ENCODE results near the gene OTULINL.

The OTULINL gene

DNA sequence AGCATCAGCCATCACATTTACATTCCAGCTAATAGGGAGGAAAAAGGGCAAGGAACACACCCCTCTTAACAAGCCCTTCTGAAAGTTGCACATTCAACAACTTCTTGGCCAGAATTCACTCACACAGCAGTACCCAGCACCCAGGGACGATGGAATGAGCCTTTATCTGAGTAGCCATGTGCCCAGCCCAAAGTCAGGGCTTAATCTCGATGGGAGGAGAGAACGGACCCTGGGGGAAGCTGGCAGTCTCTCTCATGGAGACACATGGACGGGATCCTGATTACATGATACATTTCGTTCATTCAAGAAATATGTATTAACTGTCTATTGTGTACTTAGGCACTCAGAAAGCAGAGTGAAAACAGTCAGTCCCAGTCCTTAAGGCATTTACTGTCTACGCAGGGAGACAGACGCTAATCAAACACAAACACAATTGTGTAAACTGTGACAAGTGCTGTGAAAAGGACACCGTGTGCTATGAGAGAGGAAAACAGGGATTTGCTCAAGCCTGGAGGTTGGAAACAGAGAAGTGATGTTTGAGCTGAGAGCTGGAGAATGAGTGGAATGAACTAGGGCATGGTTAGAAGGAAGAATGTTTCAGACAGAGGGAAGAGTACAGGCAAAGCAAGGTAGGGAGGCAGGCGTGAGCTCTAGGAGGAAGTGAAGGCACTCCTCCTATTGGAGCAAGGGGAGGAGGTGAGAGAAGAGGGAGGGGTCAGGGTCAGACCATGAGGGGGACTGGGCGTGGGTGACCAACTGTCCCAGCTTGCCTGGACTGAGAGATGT is 7.4 kb downstream of the OTULINL start:
- no peak for ATAC-seq

DNA sequence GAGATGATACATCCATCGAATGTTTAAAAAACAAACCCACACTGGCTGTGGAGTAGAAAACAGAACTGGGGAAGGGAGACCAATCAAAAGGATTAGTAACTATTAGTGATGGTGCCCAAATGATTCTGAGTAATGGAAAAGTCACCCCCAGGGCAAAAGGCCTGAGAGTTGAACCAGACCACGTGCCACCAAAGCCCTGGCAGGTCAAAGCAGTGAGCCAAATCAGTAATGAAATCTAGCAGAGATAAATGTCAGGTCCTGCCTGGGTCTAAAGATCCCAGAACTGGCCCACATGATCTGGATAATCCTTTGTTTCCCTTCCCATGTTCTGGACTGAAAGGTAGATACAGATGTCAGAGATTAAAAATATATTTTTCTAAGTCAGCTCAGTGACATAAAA is 9.4 kb downstream of the OTULINL start:
- no peak for ATAC-seq
- TF ChIP-seq GLIS3 (CRISPR knock-in tag; IDR thresholded peaks at IDR 0.05) (no peak), TOX (CRISPR knock-in tag; IDR thresholded peaks at IDR 0.05; ENCODE audit: borderline replicate concordance) (no peak), RARB (CRISPR knock-in tag; IDR thresholded peaks at IDR 0.05) (no peak), PPARA (CRISPR knock-in tag; IDR thresholded peaks at IDR 0.05; ENCODE audit: borderline replicate concordance) (no peak), ZNF565 (CRISPR knock-in tag; conservative IDR thresholded peaks at IDR 0.05; ENCODE audit: low read depth) (no peak), TCF4 (CRISPR knock-in tag; IDR thresholded peaks at IDR 0.05; ENCODE audit: borderline replicate concordance) (no peak), ZNF8 (CRISPR knock-in tag; IDR thresholded peaks at IDR 0.05) (no peak), ZC3H10 (CRISPR knock-in tag; IDR thresholded peaks at IDR 0.05) (no peak), BACH2 (CRISPR knock-in tag; IDR thresholded peaks at IDR 0.05; ENCODE audit: borderline replicate concordance) (no peak), SNAI2 (CRISPR knock-in tag; IDR thresholded peaks at IDR 0.05) (no peak), TSHZ2 (CRISPR knock-in tag; IDR thresholded peaks at IDR 0.05) (no peak), ISL1 (CRISPR knock-in tag; IDR thresholded peaks at IDR 0.05) (no peak)

More for the DNA sequence above, 7.4 kb downstream of the OTULINL start:
- TF ChIP-seq CSRNP3 (CRISPR knock-in tag; IDR thresholded peaks at IDR 0.05) (no peak), ZC3H10 (CRISPR knock-in tag; IDR thresholded peaks at IDR 0.05) (no peak), ARNTL (CRISPR knock-in tag; IDR thresholded peaks at IDR 0.05; ENCODE audit: borderline replicate concordance, low read depth) (no peak), TCF4 (CRISPR knock-in tag; IDR thresholded peaks at IDR 0.05; ENCODE audit: borderline replicate concordance) (no peak), OSR1 (CRISPR knock-in tag; IDR thresholded peaks at IDR 0.05) (no peak), CSDC2 (CRISPR knock-in tag; IDR thresholded peaks at IDR 0.05) (no peak), GLIS3 (CRISPR knock-in tag; IDR thresholded peaks at IDR 0.05) (no peak), ZNF8 (CRISPR knock-in tag; IDR thresholded peaks at IDR 0.05) (no peak), ZNF70 (CRISPR knock-in tag; IDR thresholded peaks at IDR 0.05) (no peak), SNAI2 (CRISPR knock-in tag; IDR thresholded peaks at IDR 0.05) (no peak), PPARA (CRISPR knock-in tag; IDR thresholded peaks at IDR 0.05; ENCODE audit: borderline replicate concordance) (no peak), TSHZ2 (CRISPR knock-in tag; IDR thresholded peaks at IDR 0.05) (no peak), BACH2 (CRISPR knock-in tag; IDR thresholded peaks at IDR 0.05; ENCODE audit: borderline replicate concordance) (no peak), TOX (CRISPR knock-in tag; IDR thresholded peaks at IDR 0.05; ENCODE audit: borderline replicate concordance) (no peak)
- TF ChIP-seq, protein P1, sequence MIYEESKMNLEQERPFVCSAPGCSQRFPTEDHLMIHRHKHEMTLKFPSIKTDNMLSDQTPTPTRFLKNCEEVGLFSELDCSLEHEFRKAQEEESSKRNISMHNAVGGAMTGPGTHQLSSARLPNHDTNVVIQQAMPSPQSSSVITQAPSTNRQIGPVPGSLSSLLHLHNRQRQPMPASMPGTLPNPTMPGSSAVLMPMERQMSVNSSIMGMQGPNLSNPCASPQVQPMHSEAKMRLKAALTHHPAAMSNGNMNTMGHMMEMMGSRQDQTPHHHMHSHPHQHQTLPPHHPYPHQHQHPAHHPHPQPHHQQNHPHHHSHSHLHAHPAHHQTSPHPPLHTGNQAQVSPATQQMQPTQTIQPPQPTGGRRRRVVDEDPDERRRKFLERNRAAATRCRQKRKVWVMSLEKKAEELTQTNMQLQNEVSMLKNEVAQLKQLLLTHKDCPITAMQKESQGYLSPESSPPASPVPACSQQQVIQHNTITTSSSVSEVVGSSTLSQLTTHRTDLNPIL (CRISPR knock-in tag; IDR thresholded peaks at IDR 0.05; ENCODE audit: low read depth): no peak
- TF ChIP-seq, protein P2, sequence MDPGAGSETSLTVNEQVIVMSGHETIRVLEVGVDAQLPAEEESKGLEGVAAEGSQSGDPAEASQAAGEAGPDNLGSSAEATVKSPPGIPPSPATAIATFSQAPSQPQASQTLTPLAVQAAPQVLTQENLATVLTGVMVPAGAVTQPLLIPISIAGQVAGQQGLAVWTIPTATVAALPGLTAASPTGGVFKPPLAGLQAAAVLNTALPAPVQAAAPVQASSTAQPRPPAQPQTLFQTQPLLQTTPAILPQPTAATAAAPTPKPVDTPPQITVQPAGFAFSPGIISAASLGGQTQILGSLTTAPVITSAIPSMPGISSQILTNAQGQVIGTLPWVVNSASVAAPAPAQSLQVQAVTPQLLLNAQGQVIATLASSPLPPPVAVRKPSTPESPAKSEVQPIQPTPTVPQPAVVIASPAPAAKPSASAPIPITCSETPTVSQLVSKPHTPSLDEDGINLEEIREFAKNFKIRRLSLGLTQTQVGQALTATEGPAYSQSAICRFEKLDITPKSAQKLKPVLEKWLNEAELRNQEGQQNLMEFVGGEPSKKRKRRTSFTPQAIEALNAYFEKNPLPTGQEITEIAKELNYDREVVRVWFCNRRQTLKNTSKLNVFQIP (CRISPR knock-in tag; IDR thresholded peaks at IDR 0.05; ENCODE audit: borderline replicate concordance, low read depth): no peak
- TF ChIP-seq, protein P3, sequence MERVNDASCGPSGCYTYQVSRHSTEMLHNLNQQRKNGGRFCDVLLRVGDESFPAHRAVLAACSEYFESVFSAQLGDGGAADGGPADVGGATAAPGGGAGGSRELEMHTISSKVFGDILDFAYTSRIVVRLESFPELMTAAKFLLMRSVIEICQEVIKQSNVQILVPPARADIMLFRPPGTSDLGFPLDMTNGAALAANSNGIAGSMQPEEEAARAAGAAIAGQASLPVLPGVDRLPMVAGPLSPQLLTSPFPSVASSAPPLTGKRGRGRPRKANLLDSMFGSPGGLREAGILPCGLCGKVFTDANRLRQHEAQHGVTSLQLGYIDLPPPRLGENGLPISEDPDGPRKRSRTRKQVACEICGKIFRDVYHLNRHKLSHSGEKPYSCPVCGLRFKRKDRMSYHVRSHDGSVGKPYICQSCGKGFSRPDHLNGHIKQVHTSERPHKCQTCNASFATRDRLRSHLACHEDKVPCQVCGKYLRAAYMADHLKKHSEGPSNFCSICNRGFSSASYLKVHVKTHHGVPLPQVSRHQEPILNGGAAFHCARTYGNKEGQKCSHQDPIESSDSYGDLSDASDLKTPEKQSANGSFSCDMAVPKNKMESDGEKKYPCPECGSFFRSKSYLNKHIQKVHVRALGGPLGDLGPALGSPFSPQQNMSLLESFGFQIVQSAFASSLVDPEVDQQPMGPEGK (CRISPR knock-in tag; IDR thresholded peaks at IDR 0.05; ENCODE audit: borderline replicate concordance): no peak

Data from SK-N-SH treated with all-trans-retinoic acid at 6 μM for 48 hours (cell line).